Liver (tissue), 9 donors: ENCODE results near the gene CAMK1D. TPM values are rescaled to one million over a fixed set of nuclear protein-coding genes. Genes with fewer than 3 reads are reported as not detected.

ENCODE experiments used
- DNase-seq: peaks from one replicate; pipeline ENCODE4 v3.0.0-alpha.2; 2017; ENCODE audit warnings: low spot score
- H3K27ac ChIP-seq, 2 donors: one replicate each; pipeline ENCODE4 v1.7.0; 2013; ENCODE audit warnings: inconsistent platforms in 2 of 2, low read length in 2 of 2, control low read depth in 1 of 2, low read depth in 1 of 2, mild to moderate bottlenecking in 1 of 2
- H3K27me3 ChIP-seq, 4 donors: one replicate each; pipeline versions ENCODE4 v1.6.1 to v1.7.0; 2013; ENCODE audit warnings: low read length in 3 of 4, inconsistent platforms in 1 of 4, mild to moderate bottlenecking in 1 of 4, moderate library complexity in 1 of 4; ENCODE audit not compliant: control insufficient read depth in 4 of 4, insufficient read depth in 4 of 4
- H3K36me3 ChIP-seq, 4 donors: one replicate each; pipeline versions ENCODE4 v1.6.1 to v1.7.0; 2013; ENCODE audit warnings: low read length in 3 of 4, mild to moderate bottlenecking in 3 of 4, low read depth in 1 of 4, moderate library complexity in 1 of 4; ENCODE audit not compliant: control insufficient read depth in 4 of 4, insufficient read depth in 3 of 4
- H3K4me1 ChIP-seq, 4 donors: one replicate each; pipeline versions ENCODE4 v1.6.1 to v1.7.0; 2013; ENCODE audit warnings: low read length in 3 of 4, mild to moderate bottlenecking in 3 of 4, moderate library complexity in 1 of 4; ENCODE audit not compliant: control insufficient read depth in 4 of 4, insufficient read depth in 4 of 4
- H3K4me3 ChIP-seq, 3 donors: one replicate each; pipeline versions ENCODE4 v1.6.1 to v1.7.0; 2013; ENCODE audit warnings: low read length in 3 of 3, control low read depth in 1 of 3, low read depth in 1 of 3, mild to moderate bottlenecking in 1 of 3
- H3K9ac ChIP-seq, 2 donors: one replicate each; pipeline ENCODE4 v1.7.0; 2013; ENCODE audit warnings: low read length in 2 of 2, mild to moderate bottlenecking in 2 of 2, moderate library complexity in 2 of 2, control low read depth in 1 of 2, low read depth in 1 of 2
- H3K9me3 ChIP-seq, 4 donors: one replicate each; pipeline versions ENCODE4 v1.6.1 to v1.7.0; 2013; ENCODE audit warnings: low read length in 3 of 4; ENCODE audit not compliant: control insufficient read depth in 4 of 4
- EGR1 ChIP-seq, 2 donors: IDR thresholded peaks; 2 replicates each; pipeline ENCODE4 v1.6.1; 2016 to 2018; ENCODE audit warnings: antibody characterized with exemption in 2 of 2, low read depth in 2 of 2
- FOXA1 ChIP-seq: IDR thresholded peaks from 2 replicates; pipeline ENCODE4 v1.6.1; 2016; ENCODE audit warnings: antibody characterized with exemption
- FOXA2 ChIP-seq: IDR thresholded peaks from 2 replicates; pipeline ENCODE4 v1.6.1; 2016; ENCODE audit warnings: antibody characterized with exemption
- GABPA ChIP-seq, 2 donors: IDR thresholded peaks in 1 of 2; conservative IDR thresholded peaks in 1 of 2; 2 replicates each; pipeline ENCODE4 v1.6.1; 2016; ENCODE audit warnings: antibody characterized with exemption in 2 of 2, mild to moderate bottlenecking in 1 of 2, moderate library complexity in 1 of 2
- HNF4A ChIP-seq, 2 donors: conservative IDR thresholded peaks; 2 replicates each; pipeline ENCODE4 v1.6.1; 2016; ENCODE audit warnings: antibody characterized with exemption in 2 of 2, mild to moderate bottlenecking in 2 of 2
- HNF4G ChIP-seq: IDR thresholded peaks from 2 replicates; pipeline ENCODE4 v1.6.1; 2016; ENCODE audit warnings: antibody characterized with exemption
- JUND ChIP-seq, 2 donors: IDR thresholded peaks; 2 replicates each; pipeline ENCODE4 v1.6.1; 2016; ENCODE audit warnings: antibody characterized with exemption in 2 of 2
- NR2F2 ChIP-seq: IDR thresholded peaks from 2 replicates; pipeline ENCODE4 v1.6.1; 2016; ENCODE audit warnings: antibody characterized with exemption
- RAD21 ChIP-seq, 2 donors: IDR thresholded peaks; 2 replicates each; pipeline ENCODE4 v1.6.1; 2016; ENCODE audit warnings: antibody characterized with exemption in 2 of 2, mild to moderate bottlenecking in 2 of 2
- SP1 ChIP-seq: IDR thresholded peaks from 2 replicates; pipeline ENCODE4 v1.6.1; 2018; ENCODE audit warnings: antibody characterized with exemption, mild to moderate bottlenecking
- TAF1 ChIP-seq: conservative IDR thresholded peaks from 2 replicates; pipeline ENCODE4 v1.6.1; 2016; ENCODE audit warnings: antibody characterized with exemption, mild to moderate bottlenecking
- YY1 ChIP-seq: IDR thresholded peaks from 2 replicates; pipeline ENCODE4 v1.6.1; 2016; ENCODE audit warnings: antibody characterized with exemption, mild to moderate bottlenecking
- WGBS: extraction: QIAGEN DNeasy Blood & Tissue Kit; methylation state at CpG from one replicate; pipeline ENCODE4 v1.1.7; 2013; 5-methylcytosine and 5-hydroxymethylcytosine counted together
- polyA plus RNA-seq, 2 donors: library from polyadenylated mRNA; stranded (reverse) in 1 of 2; unstranded in 1 of 2; fragments of 200-250 nt in 1 of 2; fragments of >200 nt in 1 of 2; fragmentation: Nextera tagmentation in 1 of 2; extraction: Ambion mirVana in 1 of 2; gene quantifications; one replicate each; pipeline versions ENCODE4 v1.2.1 to v1.2.3, GENCODE V29; 2013 to 2015
- total RNA-seq, 2 donors: library from RNA; depleted of rRNA; stranded (reverse); fragments of >200 nt; gene quantifications; one replicate each; pipeline ENCODE4 v1.2.3, GENCODE V29; 2014
- TF ChIP-seq, protein P1 (sequence below): IDR thresholded peaks from 2 replicates; pipeline ENCODE4 v1.6.1; 2016; ENCODE audit warnings: antibody characterized with exemption
- TF ChIP-seq, protein P2 (sequence below): IDR thresholded peaks from 2 replicates; pipeline ENCODE4 v1.6.1; 2016; ENCODE audit warnings: antibody characterized with exemption, mild to moderate bottlenecking
- TF ChIP-seq, protein P3 (sequence below): IDR thresholded peaks from 2 replicates; pipeline ENCODE4 v1.6.1; 2016; ENCODE audit warnings: antibody characterized with exemption
- TF ChIP-seq, protein P4 (sequence below): fragments of 150-350 bp; IDR thresholded peaks from 2 replicates; pipeline ENCODE4 v1.5.1; 2017; ENCODE audit warnings: improper control_type of control experiment, low read depth, low read length; ENCODE audit not compliant: missing input control
- TF ChIP-seq, protein P5 (sequence below): IDR thresholded peaks from 2 replicates; pipeline ENCODE4 v1.6.1; 2016; ENCODE audit warnings: antibody characterized with exemption
- donor health status: healthy.
- donor health status: healthy.
- donor health status: healthy.
- donor health status: healthy.
- donor health status: healthy.

CAMK1D gene
- total and polyA plus RNA-seq, 4 donors: 2.7 to 10.1 (median 4.2) TPM

DNA sequence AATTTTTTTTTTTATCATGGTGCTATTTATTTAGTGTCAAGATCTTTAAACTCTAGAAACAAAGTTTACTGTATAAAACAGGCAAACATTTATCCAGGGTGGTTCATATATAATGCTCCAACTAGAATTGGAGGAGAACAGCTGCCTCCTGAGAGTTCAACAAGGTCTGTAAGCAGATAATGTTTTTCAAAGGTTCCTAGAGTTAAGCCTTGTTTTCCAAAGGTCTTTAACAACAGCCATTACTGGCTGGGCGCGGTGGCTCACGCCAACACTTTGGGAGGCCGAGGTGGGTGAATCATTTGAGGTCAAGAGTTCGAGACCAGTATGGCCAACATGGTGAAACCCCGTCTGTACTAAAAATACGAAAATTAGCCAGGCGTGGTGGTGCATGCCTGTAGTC lies 335.4 kb downstream of the CAMK1D start (continued):
- TF ChIP-seq, protein P1, sequence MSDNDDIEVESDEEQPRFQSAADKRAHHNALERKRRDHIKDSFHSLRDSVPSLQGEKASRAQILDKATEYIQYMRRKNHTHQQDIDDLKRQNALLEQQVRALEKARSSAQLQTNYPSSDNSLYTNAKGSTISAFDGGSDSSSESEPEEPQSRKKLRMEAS: no peak
- TF ChIP-seq, protein P2, sequence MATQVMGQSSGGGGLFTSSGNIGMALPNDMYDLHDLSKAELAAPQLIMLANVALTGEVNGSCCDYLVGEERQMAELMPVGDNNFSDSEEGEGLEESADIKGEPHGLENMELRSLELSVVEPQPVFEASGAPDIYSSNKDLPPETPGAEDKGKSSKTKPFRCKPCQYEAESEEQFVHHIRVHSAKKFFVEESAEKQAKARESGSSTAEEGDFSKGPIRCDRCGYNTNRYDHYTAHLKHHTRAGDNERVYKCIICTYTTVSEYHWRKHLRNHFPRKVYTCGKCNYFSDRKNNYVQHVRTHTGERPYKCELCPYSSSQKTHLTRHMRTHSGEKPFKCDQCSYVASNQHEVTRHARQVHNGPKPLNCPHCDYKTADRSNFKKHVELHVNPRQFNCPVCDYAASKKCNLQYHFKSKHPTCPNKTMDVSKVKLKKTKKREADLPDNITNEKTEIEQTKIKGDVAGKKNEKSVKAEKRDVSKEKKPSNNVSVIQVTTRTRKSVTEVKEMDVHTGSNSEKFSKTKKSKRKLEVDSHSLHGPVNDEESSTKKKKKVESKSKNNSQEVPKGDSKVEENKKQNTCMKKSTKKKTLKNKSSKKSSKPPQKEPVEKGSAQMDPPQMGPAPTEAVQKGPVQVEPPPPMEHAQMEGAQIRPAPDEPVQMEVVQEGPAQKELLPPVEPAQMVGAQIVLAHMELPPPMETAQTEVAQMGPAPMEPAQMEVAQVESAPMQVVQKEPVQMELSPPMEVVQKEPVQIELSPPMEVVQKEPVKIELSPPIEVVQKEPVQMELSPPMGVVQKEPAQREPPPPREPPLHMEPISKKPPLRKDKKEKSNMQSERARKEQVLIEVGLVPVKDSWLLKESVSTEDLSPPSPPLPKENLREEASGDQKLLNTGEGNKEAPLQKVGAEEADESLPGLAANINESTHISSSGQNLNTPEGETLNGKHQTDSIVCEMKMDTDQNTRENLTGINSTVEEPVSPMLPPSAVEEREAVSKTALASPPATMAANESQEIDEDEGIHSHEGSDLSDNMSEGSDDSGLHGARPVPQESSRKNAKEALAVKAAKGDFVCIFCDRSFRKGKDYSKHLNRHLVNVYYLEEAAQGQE: no peak
- TF ChIP-seq JUND (IDR thresholded peaks at IDR 0.05): no peak
- TF ChIP-seq EGR1 (IDR thresholded peaks at IDR 0.05; ENCODE audit: low read depth in 2 of 2): no peak

DNA sequence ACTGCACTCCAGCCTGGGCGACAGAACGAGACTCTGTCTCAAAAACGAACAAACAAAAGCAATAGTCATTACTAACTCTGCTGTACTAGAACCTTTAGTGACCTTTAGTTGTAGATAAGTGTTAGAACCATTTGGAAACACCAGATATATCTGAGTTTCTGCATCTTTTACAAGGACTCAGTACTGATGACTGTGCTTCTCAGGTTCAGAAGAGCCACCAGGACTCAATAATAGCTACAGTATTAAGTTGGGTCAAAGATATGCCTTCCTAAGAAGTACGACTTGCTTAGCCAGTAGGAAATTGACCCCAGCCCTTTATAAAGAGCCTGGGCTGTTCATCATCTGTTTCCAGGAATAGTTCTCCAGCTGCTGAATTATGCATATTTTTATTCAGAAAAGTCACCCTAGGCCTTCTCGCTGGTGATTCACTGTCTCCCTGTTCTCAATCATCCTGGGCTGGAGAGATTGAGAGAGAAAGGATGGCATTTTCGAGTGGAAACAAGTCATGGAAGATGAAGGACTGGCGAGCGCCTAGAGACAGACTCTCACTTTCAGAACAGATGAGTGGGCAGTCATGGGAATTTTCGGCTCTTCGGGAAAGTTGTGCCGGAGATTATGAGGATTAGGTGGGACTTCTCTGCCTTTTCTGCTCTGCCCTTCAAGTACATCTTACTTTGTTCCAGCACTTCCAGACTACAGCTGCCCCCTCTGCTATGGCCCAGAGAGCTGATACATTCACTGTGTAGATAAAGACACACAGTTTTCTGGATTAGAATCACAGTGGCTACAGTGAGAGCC lies 336.1 kb downstream of the CAMK1D start:
- Histone ChIP-seq H3K9me3 (no peaks in the 10 kb centered on the region), H3K36me3 (no peaks in the 10 kb centered on the region), H3K27ac (no peak overlapping the region), H3K4me3 (no peak overlapping the region), H3K9ac (no peak overlapping the region), H3K27me3 (no peaks in the 10 kb centered on the region), H3K4me1 (peaks cover 0 to 21% (median 3%) of the 10 kb centered on the region in 4 donors)
- DNase-seq: no peak
- TF ChIP-seq YY1 (no peak), SP1 (no peak), FOXA1 (no peak), TAF1 (no peak), RAD21 (IDR thresholded peaks at IDR 0.05) (no peak), NR2F2 (no peak), GABPA (IDR thresholded peaks at IDR 0.05 in 1 of 2, conservative IDR thresholded peaks at IDR 0.05 in 1 of 2) (no peak), JUND (IDR thresholded peaks at IDR 0.05) (no peak), HNF4A (conservative IDR thresholded peaks at IDR 0.05) (no peak), HNF4G (no peak), FOXA2 (no peak)
- TF ChIP-seq, protein P3, sequence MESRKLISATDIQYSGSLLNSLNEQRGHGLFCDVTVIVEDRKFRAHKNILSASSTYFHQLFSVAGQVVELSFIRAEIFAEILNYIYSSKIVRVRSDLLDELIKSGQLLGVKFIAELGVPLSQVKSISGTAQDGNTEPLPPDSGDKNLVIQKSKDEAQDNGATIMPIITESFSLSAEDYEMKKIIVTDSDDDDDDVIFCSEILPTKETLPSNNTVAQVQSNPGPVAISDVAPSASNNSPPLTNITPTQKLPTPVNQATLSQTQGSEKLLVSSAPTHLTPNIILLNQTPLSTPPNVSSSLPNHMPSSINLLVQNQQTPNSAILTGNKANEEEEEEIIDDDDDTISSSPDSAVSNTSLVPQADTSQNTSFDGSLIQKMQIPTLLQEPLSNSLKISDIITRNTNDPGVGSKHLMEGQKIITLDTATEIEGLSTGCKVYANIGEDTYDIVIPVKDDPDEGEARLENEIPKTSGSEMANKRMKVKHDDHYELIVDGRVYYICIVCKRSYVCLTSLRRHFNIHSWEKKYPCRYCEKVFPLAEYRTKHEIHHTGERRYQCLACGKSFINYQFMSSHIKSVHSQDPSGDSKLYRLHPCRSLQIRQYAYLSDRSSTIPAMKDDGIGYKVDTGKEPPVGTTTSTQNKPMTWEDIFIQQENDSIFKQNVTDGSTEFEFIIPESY: no peak
- TF ChIP-seq, protein P4, sequence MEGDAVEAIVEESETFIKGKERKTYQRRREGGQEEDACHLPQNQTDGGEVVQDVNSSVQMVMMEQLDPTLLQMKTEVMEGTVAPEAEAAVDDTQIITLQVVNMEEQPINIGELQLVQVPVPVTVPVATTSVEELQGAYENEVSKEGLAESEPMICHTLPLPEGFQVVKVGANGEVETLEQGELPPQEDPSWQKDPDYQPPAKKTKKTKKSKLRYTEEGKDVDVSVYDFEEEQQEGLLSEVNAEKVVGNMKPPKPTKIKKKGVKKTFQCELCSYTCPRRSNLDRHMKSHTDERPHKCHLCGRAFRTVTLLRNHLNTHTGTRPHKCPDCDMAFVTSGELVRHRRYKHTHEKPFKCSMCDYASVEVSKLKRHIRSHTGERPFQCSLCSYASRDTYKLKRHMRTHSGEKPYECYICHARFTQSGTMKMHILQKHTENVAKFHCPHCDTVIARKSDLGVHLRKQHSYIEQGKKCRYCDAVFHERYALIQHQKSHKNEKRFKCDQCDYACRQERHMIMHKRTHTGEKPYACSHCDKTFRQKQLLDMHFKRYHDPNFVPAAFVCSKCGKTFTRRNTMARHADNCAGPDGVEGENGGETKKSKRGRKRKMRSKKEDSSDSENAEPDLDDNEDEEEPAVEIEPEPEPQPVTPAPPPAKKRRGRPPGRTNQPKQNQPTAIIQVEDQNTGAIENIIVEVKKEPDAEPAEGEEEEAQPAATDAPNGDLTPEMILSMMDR: no peak
- TF ChIP-seq, protein P5, sequence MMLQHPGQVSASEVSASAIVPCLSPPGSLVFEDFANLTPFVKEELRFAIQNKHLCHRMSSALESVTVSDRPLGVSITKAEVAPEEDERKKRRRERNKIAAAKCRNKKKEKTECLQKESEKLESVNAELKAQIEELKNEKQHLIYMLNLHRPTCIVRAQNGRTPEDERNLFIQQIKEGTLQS: no peak
- TF ChIP-seq, protein P1: no peak
- TF ChIP-seq, protein P2: no peak
- WGBS: 85% methylated on average over 11 of the region's 11 CpGs
